GM18951 (cell line): Measurements from ENCODE around the gene SSRP1.

Experiments used
- POLR2A ChIP-seq: IDR thresholded peaks from 4 replicates; pipeline ENCODE4 v1.6.1; 2011; ENCODE audit warnings: mild to moderate bottlenecking; ENCODE audit not compliant: insufficient read length, insufficient read depth; ENCODE audit errors: extremely low read depth
- in situ Hi-C: fragments of 300-500 bp; cut with MboI; formaldehyde crosslinking; loops from one replicate; pipeline ENCODE4 v1.12.0; 2022; ENCODE audit warnings: low sequenced_read_pairs, mixed read lengths, inconsistent platforms; ENCODE audit not compliant: unreplicated experiment

Gene SSRP1

GRCh38 chr11:57278721-57279095, 57.0 kb downstream of the SSRP1 start:
- no peak for TF ChIP-seq POLR2A
- in situ Hi-C loops: no loop called here

GRCh38 chr11:57277845-57278720, 57.6 kb downstream of the SSRP1 start:
- in situ Hi-C loops: no loop called here
- no peak for TF ChIP-seq POLR2A

- in situ Hi-C loops: no loop called here
- no peak for TF ChIP-seq POLR2A
These were observed 58.6 kb downstream of the SSRP1 start for GRCh38 chr11:57276971-57277675.

- in situ Hi-C loops: no loop called here
- TF ChIP-seq POLR2A: no peak
These were observed 59.3 kb downstream of the SSRP1 start for GRCh38 chr11:57276169-57276970.
